Coronary artery (tissue), 2 donors: ENCODE data around the gene AKAP13.

Source experiments
- DNase-seq: peaks from one replicate; pipeline ENCODE4 v3.0.0-alpha.2; 2017; ENCODE audit warnings: low spot score
- H3K27ac ChIP-seq, 2 donors: fragments of 200-600 bp; sonication (generic); one replicate each; pipeline ENCODE4 v1.5.1; 2016 to 2019
- H3K4me3 ChIP-seq: fragments of 200-600 bp; sonication (generic); 2 replicates; pipeline ENCODE4 v1.5.1; 2016; ENCODE audit warnings: mild to moderate bottlenecking, moderate library complexity
- TF ChIP-seq, protein P1 (sequence below): fragments of 200-600 bp; sonication (generic); IDR thresholded peaks from one replicate; pipeline ENCODE4 v1.5.1; 2019; ENCODE audit warnings: antibody characterized with exemption

Gene AKAP13

DNA sequence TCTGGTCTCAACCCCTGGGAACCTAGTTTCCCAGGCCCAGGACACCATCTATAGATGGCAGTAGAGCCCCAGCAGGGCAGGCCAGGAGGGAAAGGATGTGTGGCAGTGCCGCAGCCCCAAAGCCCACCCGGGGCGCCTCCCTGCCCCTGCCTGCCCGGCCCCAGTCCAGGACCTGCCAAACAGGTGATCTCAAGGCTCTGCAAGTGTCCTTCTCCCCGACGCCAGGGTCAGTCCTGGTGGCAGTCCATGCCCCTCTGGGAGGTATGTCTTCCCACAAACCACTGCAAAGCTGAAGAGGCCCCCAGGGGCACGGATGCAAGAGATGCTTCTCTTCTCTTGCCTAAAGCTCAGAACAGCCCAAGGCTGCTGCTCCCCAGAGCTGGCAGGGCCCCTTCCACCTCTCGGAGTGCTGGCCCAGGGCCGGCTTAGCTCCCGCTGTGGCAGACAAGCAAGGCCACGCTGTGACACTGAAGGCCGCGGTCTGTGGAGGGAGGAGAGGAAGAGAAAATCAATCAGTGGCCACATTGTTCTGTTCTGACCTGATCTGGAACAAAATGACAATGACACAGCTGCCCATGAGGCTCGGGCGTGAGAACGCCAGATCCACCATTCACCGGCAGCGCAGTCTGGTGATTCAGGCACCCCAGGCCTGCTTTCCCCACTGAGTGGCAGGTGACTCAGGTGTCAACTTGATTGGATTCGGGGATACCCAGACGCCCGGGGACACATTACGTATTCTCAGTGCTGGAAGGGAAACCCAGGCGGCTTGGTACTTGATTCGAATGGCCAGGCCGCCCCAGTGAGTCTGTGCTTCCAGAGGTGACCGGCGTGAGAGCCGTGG lies 380.3 kb downstream of the AKAP13 start:
- DNase-seq: no peak
- no peak overlapping the region for H3K27ac ChIP-seq
- no peak overlapping the region for H3K4me3 ChIP-seq
- TF ChIP-seq, protein P1, sequence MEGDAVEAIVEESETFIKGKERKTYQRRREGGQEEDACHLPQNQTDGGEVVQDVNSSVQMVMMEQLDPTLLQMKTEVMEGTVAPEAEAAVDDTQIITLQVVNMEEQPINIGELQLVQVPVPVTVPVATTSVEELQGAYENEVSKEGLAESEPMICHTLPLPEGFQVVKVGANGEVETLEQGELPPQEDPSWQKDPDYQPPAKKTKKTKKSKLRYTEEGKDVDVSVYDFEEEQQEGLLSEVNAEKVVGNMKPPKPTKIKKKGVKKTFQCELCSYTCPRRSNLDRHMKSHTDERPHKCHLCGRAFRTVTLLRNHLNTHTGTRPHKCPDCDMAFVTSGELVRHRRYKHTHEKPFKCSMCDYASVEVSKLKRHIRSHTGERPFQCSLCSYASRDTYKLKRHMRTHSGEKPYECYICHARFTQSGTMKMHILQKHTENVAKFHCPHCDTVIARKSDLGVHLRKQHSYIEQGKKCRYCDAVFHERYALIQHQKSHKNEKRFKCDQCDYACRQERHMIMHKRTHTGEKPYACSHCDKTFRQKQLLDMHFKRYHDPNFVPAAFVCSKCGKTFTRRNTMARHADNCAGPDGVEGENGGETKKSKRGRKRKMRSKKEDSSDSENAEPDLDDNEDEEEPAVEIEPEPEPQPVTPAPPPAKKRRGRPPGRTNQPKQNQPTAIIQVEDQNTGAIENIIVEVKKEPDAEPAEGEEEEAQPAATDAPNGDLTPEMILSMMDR: no peak

DNA sequence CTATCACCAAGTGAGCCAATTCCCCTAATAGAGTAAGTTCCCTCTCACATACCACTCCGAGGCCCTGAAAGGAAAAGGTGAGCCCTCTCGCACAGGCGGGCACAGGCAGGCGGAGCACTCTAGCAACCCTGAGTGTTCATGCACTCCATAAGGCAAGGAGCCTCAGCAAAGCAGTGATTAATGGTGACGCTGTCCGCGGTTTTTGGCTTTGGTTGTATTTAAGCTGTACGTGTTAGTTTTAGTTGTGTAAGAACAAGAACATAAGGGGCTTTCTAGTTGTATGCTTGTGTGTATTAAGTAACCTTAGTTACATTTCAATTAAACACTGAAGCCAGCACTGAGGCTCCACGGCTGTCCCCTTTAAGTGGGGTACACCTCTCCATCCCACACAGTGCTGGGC lies 381.2 kb downstream of the AKAP13 start:
- no peak for DNase-seq
- H3K27ac ChIP-seq: no peak overlapping the region
- H3K4me3 ChIP-seq: no peak overlapping the region
- TF ChIP-seq, protein P1: no peak

DNA sequence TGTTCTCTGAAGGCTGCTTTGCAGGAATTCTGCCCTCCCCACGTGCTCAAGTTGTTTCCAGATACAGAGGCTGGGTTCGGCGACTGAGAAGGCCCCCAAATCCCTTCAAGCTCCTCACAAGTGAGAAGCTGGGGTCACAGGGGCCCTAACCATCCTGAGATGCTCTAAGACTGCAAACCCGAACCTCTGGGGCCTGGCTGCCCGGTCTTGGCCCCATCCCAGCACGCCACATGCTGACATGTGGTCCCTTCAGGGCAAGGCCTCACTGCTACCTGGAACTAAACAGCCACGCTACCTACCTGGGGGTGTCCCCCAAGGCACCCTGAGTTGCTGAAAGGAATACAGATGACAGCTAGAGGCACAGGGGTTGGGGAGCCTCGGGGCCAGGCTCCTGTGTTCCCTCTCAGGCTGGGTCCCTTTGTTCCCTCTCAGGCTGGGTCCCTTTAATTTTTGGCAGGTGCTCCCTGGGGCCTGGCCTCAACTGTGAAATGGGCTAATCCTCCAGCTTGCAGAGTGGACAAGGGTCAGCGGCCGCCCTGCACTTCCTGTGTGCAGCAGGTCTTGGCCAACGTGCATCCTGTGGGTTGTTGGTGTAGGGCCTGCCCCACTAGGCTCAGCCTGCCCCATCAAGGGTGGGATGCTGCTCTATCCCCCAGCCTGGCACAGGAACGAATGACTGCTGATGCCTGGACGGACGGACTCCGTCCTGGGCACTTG lies 381.8 kb downstream of the AKAP13 start:
- Histone ChIP-seq H3K27ac (no peak overlapping the region), H3K4me3 (no peak overlapping the region)
- DNase-seq: no peak
- TF ChIP-seq, protein P1: no peak

DNA sequence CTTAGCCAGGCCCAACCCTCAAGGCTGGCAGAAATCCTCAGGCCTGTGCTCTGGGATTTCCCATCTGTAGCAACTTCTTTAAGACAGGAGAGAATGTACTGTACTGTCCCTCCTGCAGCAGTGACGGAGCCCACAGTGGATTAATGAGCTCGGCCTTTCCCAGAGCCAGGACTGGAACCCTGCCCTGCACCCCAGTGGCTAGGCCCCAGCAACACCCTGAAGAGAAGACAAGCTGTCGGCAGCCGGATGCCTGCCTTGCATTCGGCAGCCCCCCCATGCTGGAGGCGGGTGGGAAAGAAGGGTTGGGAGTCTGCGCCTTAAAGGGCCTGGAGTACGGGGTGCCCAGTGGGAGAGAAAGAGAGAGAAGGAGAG lies 382.3 kb downstream of the AKAP13 start:
- DNase-seq: no peak
- H3K27ac ChIP-seq: no peak overlapping the region
- H3K4me3 ChIP-seq: no peak overlapping the region
- TF ChIP-seq, protein P1: no peak

DNA sequence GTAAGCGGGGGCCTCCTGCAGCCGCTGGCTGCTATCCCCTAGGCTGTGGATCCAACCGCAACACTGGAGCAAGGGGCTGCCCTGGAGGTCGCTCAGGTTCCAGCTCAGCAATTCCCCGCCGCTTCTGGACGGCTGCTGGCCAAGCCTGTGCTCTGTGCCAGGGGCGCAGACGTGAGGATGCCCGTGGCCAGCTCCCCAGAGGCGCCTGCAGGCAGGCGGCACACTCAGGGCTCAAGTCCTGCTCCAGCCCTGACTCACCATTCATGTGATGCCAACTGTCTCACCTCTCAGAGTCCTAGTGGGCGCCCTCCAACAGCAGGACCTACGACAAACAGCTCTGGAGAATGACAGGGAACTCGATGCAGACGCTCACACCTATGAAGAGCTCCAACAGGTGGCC lies 382.8 kb downstream of the AKAP13 start:
- H3K27ac ChIP-seq: no peak overlapping the region
- TF ChIP-seq, protein P1: no peak
- DNase-seq: no peak
- H3K4me3 ChIP-seq: no peak overlapping the region

DNA sequence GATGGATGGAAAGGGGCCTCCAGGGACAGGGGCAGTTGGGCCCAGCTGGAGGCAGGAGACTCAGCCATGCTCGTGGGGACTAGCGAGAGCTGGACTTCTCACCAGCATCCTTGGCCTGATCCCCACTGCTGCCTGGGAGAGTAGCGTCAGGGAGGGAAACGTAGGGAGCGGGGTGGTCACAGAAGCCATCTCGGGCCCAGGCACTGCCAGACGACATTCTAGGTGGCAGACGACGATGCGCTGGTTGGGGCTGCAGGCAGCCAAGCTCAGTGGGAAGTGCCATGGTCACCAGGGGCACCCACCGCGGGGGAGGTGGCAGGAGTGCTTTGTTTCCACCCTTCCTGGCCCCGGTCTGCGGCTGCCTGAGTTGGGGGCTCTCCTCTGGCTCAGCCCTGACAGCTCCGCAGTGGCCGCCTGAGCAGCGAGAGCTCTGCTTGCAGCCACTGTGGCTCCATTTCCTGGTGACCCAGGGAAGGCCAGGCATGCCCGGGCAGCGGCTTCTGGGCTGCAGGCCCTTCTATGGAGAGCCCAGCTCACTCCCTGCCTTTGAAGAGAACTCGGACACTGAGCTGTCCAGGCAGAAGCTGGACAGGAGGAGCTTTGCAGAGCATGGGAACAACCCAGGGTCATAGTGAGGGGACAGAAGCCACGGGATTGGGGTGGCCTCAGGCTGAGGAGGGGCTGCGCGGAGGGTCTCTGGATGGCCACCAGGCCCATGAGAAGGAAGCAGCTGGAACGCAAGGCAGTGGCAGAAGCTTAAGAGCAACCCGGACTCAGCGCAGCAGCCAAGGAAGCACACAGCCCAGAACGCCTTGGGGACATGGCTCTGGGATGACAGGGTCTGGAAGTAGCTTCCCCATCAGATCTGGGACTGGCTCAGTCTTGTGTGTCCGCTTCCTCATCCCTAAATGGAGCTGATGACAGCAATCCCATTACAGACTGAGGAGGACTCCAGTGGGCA lies 383.6 kb downstream of the AKAP13 start:
- Histone ChIP-seq H3K4me3 (no peak overlapping the region), H3K27ac (peak overlapping the region; percentile 1 to 27)
- TF ChIP-seq, protein P1: no peak
- DNase-seq: no peak
